Activated naive CD8-positive, alpha-beta T cell treated with anti-CD3 and anti-CD28 coated beads, Interleukin-2, amount 10 ng/mL, durations not matched to agents 7 days and 5 days (primary cell): Measurements from ENCODE around the gene MC4R. TPM values are rescaled to one million over a fixed set of nuclear protein-coding genes. Genes with fewer than 3 reads are reported as not detected.

Experiments used
- ATAC-seq: fragments of 150-1000 bp; cut with Tn5 transposase; one replicate; pipeline ENCODE4 v1.10.0; 2021; ENCODE audit warnings: low read depth, moderate library complexity
- POLR2A ChIA-PET: fragments of 350-600 bp; sonication (Branson Sonifier 250); formaldehyde crosslinking; loops from one replicate; lab custom pipeline; 2021; ENCODE audit warnings: antibody characterized with exemption; lab: Charles Lee
- DNase-seq: peaks from one replicate; pipeline ENCODE4 v3.0.0; 2021
- H3K27ac Mint-ChIP-seq: one replicate; pipeline ENCODE4 v1.8.0; 2022; ENCODE audit warnings: mild to moderate bottlenecking, mixed read lengths
- H3K27me3 Mint-ChIP-seq: one replicate; pipeline ENCODE4 v1.8.0; 2022; ENCODE audit warnings: mild to moderate bottlenecking, moderate library complexity, mixed read lengths
- H3K36me3 Mint-ChIP-seq: one replicate; pipeline ENCODE4 v1.8.0; 2021; ENCODE audit warnings: mild to moderate bottlenecking, mixed read lengths
- H3K4me1 Mint-ChIP-seq: one replicate; pipeline ENCODE4 v1.8.0; 2021; ENCODE audit warnings: mixed read lengths
- H3K4me3 Mint-ChIP-seq: one replicate; pipeline ENCODE4 v1.8.0; 2022; ENCODE audit warnings: mild to moderate bottlenecking, moderate library complexity, mixed read lengths
- H3K9me3 Mint-ChIP-seq: one replicate; pipeline ENCODE4 v1.8.0; 2021; ENCODE audit warnings: mixed read lengths
- total RNA-seq, 2 experiments: library from RNA; stranded (reverse); gene quantifications; one replicate each; pipeline ENCODE4 v1.2.3, GENCODE V29; 2021

MC4R gene
- total RNA-seq, 2 experiments from 2014 or later, result not detected

DNA sequence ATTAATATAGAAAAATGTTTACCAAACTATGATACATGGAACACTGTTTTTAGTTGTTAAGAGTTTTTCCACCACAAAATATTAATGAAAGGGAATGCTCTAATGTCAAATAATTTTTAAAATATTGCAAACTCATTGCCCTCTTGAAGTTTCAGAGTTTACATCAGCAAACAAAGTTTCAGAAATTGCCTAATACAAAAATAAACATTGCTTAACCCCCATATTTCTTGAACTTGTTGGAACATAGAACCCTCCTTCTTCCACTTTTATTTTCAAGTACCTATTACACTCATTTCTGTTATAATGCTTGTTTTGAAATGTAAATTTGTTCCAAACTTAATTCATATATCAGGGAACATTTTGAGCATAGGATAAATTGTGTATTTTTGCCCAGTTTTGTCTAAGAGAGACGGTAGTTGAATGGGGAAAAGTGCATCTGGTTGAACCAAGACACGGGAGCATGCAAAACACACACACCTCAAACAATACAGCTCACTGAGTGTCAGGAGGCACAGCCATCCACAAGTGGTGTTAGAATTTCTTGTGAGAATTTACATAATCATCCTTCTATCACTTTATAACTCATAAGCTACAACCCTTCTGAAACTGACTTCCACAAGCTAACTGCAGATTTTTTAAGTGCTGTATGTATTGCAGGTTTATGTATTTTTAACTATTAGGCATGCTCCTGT is 5.3 kb upstream of the MC4R start:
- H3K4me3 Mint-ChIP-seq, result no peak overlapping the region
- no peak for ATAC-seq
- no peaks in the 10 kb centered on the region for H3K4me1 Mint-ChIP-seq
- POLR2A ChIA-PET, result no interaction called here
- no peaks in the 10 kb centered on the region for H3K36me3 Mint-ChIP-seq
- no peak for DNase-seq
- no peaks in the 10 kb centered on the region for H3K27me3 Mint-ChIP-seq
- no peak overlapping the region for H3K27ac Mint-ChIP-seq
- no peaks in the 10 kb centered on the region for H3K9me3 Mint-ChIP-seq

DNA sequence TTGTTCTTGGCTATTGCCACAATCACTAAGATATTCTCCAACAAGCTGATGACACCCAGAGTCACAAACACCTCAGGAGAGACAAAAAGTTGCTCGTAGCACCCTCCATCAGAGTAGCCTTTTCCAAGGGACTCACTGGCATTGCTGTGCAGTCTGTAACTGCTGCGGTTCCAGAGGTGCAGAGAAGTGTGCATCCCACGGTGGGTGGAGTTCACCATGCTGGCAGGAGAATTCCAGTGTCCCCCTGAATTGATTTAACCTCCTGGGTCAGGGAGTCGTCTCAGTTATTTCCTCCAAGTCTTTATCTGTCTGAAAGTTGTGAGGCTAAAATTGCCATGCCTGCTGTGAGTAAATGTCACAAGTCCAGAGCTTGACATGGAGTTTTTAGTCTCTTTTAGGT is 443 bp downstream of the MC4R start:
- Mint-ChIP-seq H3K27me3 (no peaks in the 10 kb centered on the region), H3K4me3 (no peak overlapping the region), H3K4me1 (no peaks in the 10 kb centered on the region), H3K36me3 (no peaks in the 10 kb centered on the region), H3K9me3 (no peaks in the 10 kb centered on the region), H3K27ac (no peak overlapping the region)
- POLR2A ChIA-PET, result no interaction called here
- DNase-seq, result no peak
- no peak for ATAC-seq

DNA sequence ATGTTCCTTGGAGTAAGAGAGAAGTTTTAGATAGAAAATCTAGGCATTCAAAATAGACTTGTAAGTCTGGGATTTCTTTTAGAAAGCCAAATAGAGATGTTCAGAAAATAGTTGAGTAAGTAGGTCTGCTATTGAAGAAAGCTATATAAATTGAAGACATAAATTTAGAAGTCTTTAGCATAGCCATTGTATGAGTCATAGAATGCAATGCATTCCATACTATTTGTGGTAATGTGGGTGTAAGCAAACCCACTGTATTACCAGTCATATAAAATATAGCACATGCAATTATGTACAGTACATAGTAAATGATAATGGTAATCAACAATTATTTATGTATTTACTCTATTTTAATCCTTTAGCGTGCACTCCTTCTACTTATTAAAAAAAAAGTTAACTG is 14.1 kb downstream of the MC4R start:
- POLR2A ChIA-PET, result no interaction called here
- no peaks in the 10 kb centered on the region for H3K9me3 Mint-ChIP-seq
- H3K27ac Mint-ChIP-seq, result no peak overlapping the region

DNA sequence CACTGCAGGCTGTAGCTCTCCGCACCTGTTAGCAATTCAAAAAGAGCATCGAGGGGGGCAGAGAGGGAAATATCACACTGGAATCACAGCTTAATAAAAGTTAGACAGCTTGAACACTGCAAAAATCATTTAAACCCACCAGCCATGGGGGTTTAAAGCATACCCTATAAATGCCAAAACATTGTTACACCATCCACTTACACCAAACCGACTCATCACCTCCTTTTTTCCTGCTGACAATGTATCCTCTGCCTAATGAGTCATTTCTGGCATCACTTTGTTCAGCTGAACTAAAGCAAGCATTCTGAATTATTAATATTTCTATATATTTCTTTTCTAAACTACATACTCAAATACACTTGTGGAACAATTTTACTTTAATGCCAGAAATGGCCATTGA is 21.6 kb downstream of the MC4R start:
- no peak overlapping the region for H3K27ac Mint-ChIP-seq
- ATAC-seq, result no peak
- no peak for DNase-seq
- H3K4me3 Mint-ChIP-seq, result no peak overlapping the region
- POLR2A ChIA-PET, result no interaction called here
- no peaks in the 10 kb centered on the region for H3K36me3 Mint-ChIP-seq
- H3K4me1 Mint-ChIP-seq, result no peaks in the 10 kb centered on the region
- H3K27me3 Mint-ChIP-seq, result no peaks in the 10 kb centered on the region
- no peaks in the 10 kb centered on the region for H3K9me3 Mint-ChIP-seq

More for the DNA sequence above, 14.1 kb downstream of the MC4R start:
- no peak overlapping the region for H3K4me3 Mint-ChIP-seq
- no peak for ATAC-seq
- H3K27me3 Mint-ChIP-seq, result no peaks in the 10 kb centered on the region
- H3K36me3 Mint-ChIP-seq, result no peaks in the 10 kb centered on the region
- no peak for DNase-seq
- no peaks in the 10 kb centered on the region for H3K4me1 Mint-ChIP-seq

DNA sequence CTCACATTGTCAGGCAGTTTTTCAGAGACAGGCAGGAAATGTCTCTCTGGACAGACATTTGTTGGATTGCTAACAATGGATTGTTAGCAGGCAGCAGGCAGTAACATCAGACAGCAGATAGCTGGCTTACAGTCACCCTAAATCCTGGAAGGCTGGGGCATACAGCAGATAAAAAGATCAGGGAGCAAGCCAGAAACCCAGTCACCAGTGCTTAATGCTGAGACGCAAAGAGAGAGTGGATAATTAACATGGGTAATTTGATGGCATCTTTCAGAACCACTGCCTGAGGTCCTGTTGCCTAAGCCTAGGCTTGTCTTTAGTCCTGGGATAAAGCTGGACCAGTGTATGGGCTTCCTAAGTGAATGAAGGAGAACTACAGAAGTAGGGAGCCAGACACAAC is 22.4 kb downstream of the MC4R start:
- H3K27me3 Mint-ChIP-seq, result no peaks in the 10 kb centered on the region
- H3K4me1 Mint-ChIP-seq, result no peaks in the 10 kb centered on the region
- no peaks in the 10 kb centered on the region for H3K36me3 Mint-ChIP-seq
- no peaks in the 10 kb centered on the region for H3K9me3 Mint-ChIP-seq
- no peak for DNase-seq
- no peak overlapping the region for H3K27ac Mint-ChIP-seq
- POLR2A ChIA-PET, result no interaction called here
- H3K4me3 Mint-ChIP-seq, result no peak overlapping the region
- ATAC-seq, result no peak

DNA sequence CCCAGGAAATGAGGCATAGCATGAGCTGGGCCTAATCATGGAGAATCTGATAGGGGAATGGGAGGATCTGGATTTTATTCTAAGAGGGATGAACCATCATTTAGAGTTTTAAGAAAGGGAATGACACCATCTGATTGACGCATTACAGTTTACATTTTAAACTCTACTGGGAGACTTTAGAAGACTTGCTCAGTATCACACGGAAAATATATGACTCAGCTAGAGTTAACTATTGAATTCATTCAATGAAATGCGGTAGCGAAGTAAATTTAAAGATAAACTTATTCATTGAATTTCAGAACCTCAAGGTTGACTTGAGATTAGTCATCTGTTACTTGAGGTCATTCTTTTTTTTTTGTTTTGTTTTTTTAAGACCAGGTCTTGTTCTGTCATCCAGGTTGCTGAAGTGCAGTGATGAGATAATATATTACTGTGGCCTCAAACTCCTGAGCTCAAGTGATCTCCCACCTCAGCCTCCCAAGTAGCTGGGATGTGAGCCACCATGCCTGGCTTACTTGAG is 25.0 kb downstream of the MC4R start:
- Mint-ChIP-seq H3K27ac (no peak overlapping the region), H3K4me3 (no peak overlapping the region), H3K36me3 (no peaks in the 10 kb centered on the region), H3K9me3 (no peaks in the 10 kb centered on the region), H3K4me1 (no peaks in the 10 kb centered on the region), H3K27me3 (no peaks in the 10 kb centered on the region)
- POLR2A ChIA-PET, result no interaction called here
- no peak for ATAC-seq
- DNase-seq, result no peak

DNA sequence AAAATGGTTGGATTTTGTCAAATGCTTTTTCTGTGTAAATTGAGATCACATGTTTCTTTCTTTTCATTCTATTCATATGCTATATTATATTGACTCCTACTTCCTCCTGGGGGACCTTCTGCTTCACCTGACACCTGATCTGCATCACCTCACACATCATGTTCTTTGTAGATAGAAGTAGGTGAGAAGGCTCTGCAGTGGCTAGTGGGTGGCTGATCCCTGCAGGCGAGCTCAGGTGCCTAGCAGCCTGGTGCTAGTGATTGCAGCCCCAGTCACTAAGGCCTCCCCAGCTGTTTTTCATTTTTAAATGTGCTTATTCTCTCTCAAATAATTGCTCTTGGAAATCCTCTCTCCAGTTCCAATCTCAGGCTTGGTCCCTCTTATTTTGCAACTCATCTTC is 33.6 kb downstream of the MC4R start:
- ATAC-seq (no peak), DNase-seq (no peak)
- H3K4me3 Mint-ChIP-seq, result no peak overlapping the region
- H3K9me3 Mint-ChIP-seq, result no peaks in the 10 kb centered on the region
- POLR2A ChIA-PET, result no interaction called here
- H3K4me1 Mint-ChIP-seq, result no peaks in the 10 kb centered on the region
- no peaks in the 10 kb centered on the region for H3K27me3 Mint-ChIP-seq
- no peak overlapping the region for H3K27ac Mint-ChIP-seq
- H3K36me3 Mint-ChIP-seq, result no peaks in the 10 kb centered on the region

DNA sequence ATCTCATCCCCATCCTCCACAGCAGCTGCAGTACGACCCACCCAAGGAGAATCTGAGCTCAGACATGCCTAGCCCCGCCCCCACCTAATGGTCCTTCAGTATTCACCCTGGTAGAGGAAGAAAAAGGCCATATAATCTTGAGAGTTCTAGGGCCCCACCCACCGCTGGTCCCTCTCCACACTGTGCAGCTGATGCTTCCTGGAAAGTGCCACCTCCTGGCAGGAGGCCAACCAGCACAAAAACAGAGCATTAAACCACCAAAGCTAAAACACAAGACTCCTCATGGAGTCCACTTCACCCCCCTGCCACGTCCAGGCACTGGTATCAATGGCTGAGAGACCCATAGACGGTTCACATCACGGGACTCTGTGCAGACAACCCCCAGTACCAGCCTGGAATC is 40.7 kb downstream of the MC4R start:
- POLR2A ChIA-PET, result no interaction called here
- DNase-seq (no peak), ATAC-seq (no peak)
- Mint-ChIP-seq H3K27me3 (no peaks in the 10 kb centered on the region), H3K27ac (no peak overlapping the region), H3K4me1 (no peaks in the 10 kb centered on the region), H3K9me3 (peaks cover 3% of the 10 kb centered on the region), H3K4me3 (no peak overlapping the region), H3K36me3 (no peaks in the 10 kb centered on the region)

DNA sequence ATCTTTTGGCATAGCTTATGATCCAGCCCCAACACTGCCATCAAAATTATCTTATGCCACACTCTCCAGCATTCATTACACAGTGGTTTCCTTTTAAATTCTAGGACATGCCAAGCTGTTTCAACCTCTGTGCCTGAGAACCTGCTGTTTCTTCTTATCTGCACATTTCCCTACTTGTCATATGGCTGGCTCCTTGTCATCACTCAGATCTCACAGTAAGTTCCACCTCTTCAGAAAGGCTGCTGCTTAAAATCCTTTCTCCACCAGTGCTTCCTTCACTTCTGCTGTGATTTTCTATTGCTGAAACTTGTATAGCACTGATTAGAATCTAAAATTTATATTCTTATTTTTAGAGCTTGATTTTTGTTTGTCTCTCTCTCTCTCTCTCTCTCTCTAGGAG is 43.4 kb downstream of the MC4R start:
- H3K27me3 Mint-ChIP-seq, result no peaks in the 10 kb centered on the region
- DNase-seq (no peak), ATAC-seq (no peak)
- no peaks in the 10 kb centered on the region for H3K4me1 Mint-ChIP-seq
- H3K4me3 Mint-ChIP-seq, result no peak overlapping the region
- H3K9me3 Mint-ChIP-seq, result peaks cover 3% of the 10 kb centered on the region
- no peaks in the 10 kb centered on the region for H3K36me3 Mint-ChIP-seq
- no peak overlapping the region for H3K27ac Mint-ChIP-seq
- POLR2A ChIA-PET, result no interaction called here

DNA sequence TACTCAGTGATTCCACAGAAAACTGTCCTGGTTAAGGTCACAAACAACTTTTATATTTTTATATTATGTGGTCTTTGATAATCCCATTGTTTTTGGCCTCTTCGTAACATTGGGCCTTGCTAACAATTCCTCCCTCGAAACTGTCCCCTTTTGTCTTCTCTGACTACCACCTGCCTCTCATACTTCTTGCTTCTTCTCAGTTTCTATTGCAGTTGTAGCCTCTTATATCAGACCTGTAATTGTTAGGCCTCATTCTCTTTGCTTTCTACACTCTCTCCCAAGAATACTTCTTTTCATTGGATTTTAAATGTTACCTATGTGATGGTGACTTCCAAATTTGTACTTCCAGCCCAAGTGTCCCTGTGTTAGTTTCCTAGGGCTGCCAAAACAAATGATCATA is 44.7 kb downstream of the MC4R start:
- Mint-ChIP-seq H3K36me3 (no peaks in the 10 kb centered on the region), H3K4me3 (no peak overlapping the region), H3K9me3 (peaks cover 1% of the 10 kb centered on the region), H3K27ac (no peak overlapping the region), H3K4me1 (no peaks in the 10 kb centered on the region), H3K27me3 (no peaks in the 10 kb centered on the region)
- DNase-seq (no peak), ATAC-seq (no peak)
- POLR2A ChIA-PET, result no interaction called here

DNA sequence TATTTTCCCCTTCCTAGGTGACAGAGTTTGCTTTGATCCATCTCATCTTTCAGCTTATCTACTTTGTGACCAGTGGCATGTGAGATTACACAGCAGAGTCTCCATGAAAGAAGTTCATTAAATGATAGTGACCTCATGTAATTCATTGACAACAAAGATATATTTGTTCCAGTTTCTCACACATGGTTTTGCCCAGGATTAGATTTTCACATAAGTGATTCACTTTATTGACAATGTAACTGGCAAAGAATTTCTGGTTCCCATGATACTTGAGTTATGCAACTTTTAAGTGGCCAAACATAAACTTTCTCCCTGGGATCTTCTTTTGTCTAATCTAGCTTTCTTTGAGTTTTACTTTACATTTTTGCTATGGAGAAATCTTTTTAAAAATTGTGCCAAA is 50.0 kb downstream of the MC4R start:
- no peak overlapping the region for H3K4me3 Mint-ChIP-seq
- POLR2A ChIA-PET, result no interaction called here
- DNase-seq (no peak), ATAC-seq (no peak)
- no peak overlapping the region for H3K27ac Mint-ChIP-seq
- H3K36me3 Mint-ChIP-seq, result no peaks in the 10 kb centered on the region
- H3K4me1 Mint-ChIP-seq, result no peaks in the 10 kb centered on the region
- H3K9me3 Mint-ChIP-seq, result peaks cover 3% of the 10 kb centered on the region
- H3K27me3 Mint-ChIP-seq, result no peaks in the 10 kb centered on the region
